AG09309 (cell line): ENCODE data around the gene TFAP2A.

Experiments
- DNase-seq: peaks from one replicate; pipeline ENCODE4 v3.0.0-alpha.2; 2010; ENCODE audit warnings: low read depth
- H3K4me3 ChIP-seq: 2 replicates; pipeline ENCODE4 v1.5.1; 2011; ENCODE audit warnings: mild to moderate bottlenecking, low read depth, low read length, moderate library complexity; ENCODE audit not compliant: control insufficient read depth
- CTCF ChIP-seq: IDR thresholded peaks from 2 replicates; pipeline ENCODE4 v1.5.1; 2011; ENCODE audit warnings: mild to moderate bottlenecking, low read depth, low read length, inconsistent platforms; ENCODE audit not compliant: insufficient read depth, control insufficient read depth; ENCODE audit errors: missing control alignments

Gene TFAP2A

GRCh38 chr6:10421158-10421920, 6.5 kb upstream of the TFAP2A start:
- no peak overlapping the region for H3K4me3 ChIP-seq
- no peak for TF ChIP-seq CTCF
- no peak for DNase-seq

GRCh38 chr6:10420546-10421157, 5.8 kb upstream of the TFAP2A start:
- no peak for TF ChIP-seq CTCF
- H3K4me3 ChIP-seq = no peak overlapping the region
- DNase-seq = no peak

GRCh38 chr6:10419749-10420545, 5.1 kb upstream of the TFAP2A start:
- no peak for DNase-seq
- peak overlapping the region; percentile 37; the same call in 1 of the 2 replicates for H3K4me3 ChIP-seq
- TF ChIP-seq CTCF = no peak

- H3K4me3 ChIP-seq = peak overlapping the region; percentile 37
- no peak for TF ChIP-seq CTCF
- no peak for DNase-seq
Observed at GRCh38 chr6:10418862-10419748, 4.2 kb upstream of the TFAP2A start.

DNA sequence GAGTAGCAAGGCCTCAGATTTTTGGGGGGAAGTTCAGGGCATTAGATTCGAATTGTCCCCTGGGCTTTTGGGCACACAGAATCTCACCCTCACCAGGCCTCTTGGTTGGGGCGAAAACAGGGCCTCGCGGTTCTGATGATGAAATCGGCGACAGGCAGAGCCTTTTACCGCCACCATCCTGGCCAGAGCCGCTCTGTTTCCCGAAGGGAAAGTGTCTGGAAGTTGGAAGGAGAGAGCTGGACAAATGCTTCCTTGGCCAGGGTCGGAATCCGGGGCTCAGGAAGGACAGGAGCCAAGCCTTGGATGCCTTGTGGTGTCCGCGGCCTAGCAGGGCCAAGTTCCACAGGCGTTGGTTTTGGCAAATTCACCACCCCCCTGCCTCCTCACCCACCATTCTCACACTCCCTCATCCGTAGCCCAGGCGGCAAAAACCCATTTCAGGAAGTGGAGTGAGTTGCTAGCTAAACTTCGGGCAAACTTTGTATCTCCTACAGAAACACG, 3.5 kb upstream of the TFAP2A start:
- no peak for TF ChIP-seq CTCF
- H3K4me3 ChIP-seq = no peak overlapping the region
- no peak for DNase-seq

- H3K4me3 ChIP-seq = no peak overlapping the region
- no peak for TF ChIP-seq CTCF
- DNase-seq = no peak
Observed at GRCh38 chr6:10417681-10418104, 2.8 kb upstream of the TFAP2A start.
